ENCODE measurements around the gene PFKFB3. TPM values are rescaled to one million over a fixed set of nuclear protein-coding genes. Genes with fewer than 3 reads are reported as not detected.

PFKFB3 gene
- total and polyA plus RNA-seq, 2 of the 13 experiments (the other 11 are each of a cell fraction or from before 2014, with no cell fraction given), result 1.2 to 13.3 TPM

DNA sequence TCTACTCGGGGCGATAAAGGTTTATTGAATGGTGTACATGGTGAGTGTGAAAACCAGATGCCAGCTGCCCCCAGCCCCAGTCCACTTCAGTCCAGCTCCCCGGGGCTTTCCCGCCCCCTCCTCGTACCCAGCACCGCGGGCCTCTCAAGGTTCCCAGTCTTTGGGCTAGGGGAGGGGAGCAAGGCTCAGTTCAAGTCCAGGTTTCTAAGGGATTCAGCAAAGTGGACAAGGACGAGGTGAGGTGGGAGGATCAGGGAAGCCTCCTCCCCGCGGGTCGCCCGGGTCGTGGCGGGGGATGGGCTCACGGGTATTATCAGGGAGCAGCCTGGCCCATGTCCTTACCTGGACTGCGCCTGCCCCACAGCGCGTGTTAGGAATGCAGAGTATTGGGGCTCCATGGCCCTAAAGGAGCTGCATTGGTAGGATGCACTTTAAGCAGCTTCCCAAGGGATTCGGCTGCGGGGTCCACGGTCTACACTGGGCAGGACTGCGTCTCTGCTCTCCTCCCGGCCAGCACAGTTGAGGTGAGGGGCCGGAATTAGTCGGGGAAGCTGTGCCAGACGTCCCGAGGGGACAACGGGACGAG, 541 bp upstream of the PFKFB3 start (continued):
- TF ChIP-seq SIN3A (IDR thresholded peaks at IDR 0.05; ENCODE audit: borderline replicate concordance, low read depth, low read length) (no peak), AGO1 (IDR thresholded peaks at IDR 0.05; ENCODE audit: low read depth, low read length, poor library complexity, severe bottlenecking) (no peak), ZBTB20 (CRISPR knock-in tag; IDR thresholded peaks at IDR 0.05; ENCODE audit: borderline replicate concordance, low read depth) (0 out of 2 replicates have a peak, but pooled peaks have one; percentile 1), GFI1 (CRISPR knock-in tag; IDR thresholded peaks at IDR 0.05; ENCODE audit: borderline replicate concordance) (no peak), ZNF615 (CRISPR knock-in tag; IDR thresholded peaks at IDR 0.05; ENCODE audit: borderline replicate concordance) (0 out of 2 replicates have a peak, but pooled peaks have one; percentile 38), JUND (CRISPR knock-in tag; IDR thresholded peaks at IDR 0.05) (no peak), FOXK1 (CRISPR knock-in tag; IDR thresholded peaks at IDR 0.05; ENCODE audit: borderline replicate concordance, low read depth) (no peak), ELF1 (CRISPR knock-in tag; IDR thresholded peaks at IDR 0.05) (peak; percentile 2; the same call in 1 of the 2 replicates), REL (CRISPR knock-in tag; conservative IDR thresholded peaks at IDR 0.05) (0 out of 2 replicates have a peak, but pooled peaks have one; percentile 14), NFKB2 (CRISPR knock-in tag; IDR thresholded peaks at IDR 0.05; ENCODE audit: borderline replicate concordance) (0 out of 2 replicates have a peak, but pooled peaks have one; percentile 16), ZNF235 (CRISPR knock-in tag; IDR thresholded peaks at IDR 0.05; ENCODE audit: borderline replicate concordance) (no peak), MED1 (CRISPR knock-in tag; IDR thresholded peaks at IDR 0.05) (no peak), ZNF782 (CRISPR knock-in tag; IDR thresholded peaks at IDR 0.05; ENCODE audit: borderline replicate concordance) (no peak; the same call in 1 of the 2 replicates), ATF7-NPFF (CRISPR knock-in tag; IDR thresholded peaks at IDR 0.05; ENCODE audit: low read depth) (0 out of 2 replicates have a peak, but pooled peaks have one; percentile 7), ASH2L (IDR thresholded peaks at IDR 0.05; ENCODE audit: insufficient read length, low read depth, low read length) (no peak), BRD4 (CRISPR knock-in tag; IDR thresholded peaks at IDR 0.05) (peak; percentile 55; the same call in 1 of the 2 replicates), SIX4 (CRISPR knock-in tag; IDR thresholded peaks at IDR 0.05) (no peak), WIZ (CRISPR knock-in tag; IDR thresholded peaks at IDR 0.05) (no peak), HOXD1 (CRISPR knock-in tag; IDR thresholded peaks at IDR 0.05) (no peak)
- TF ChIP-seq, protein P1, sequence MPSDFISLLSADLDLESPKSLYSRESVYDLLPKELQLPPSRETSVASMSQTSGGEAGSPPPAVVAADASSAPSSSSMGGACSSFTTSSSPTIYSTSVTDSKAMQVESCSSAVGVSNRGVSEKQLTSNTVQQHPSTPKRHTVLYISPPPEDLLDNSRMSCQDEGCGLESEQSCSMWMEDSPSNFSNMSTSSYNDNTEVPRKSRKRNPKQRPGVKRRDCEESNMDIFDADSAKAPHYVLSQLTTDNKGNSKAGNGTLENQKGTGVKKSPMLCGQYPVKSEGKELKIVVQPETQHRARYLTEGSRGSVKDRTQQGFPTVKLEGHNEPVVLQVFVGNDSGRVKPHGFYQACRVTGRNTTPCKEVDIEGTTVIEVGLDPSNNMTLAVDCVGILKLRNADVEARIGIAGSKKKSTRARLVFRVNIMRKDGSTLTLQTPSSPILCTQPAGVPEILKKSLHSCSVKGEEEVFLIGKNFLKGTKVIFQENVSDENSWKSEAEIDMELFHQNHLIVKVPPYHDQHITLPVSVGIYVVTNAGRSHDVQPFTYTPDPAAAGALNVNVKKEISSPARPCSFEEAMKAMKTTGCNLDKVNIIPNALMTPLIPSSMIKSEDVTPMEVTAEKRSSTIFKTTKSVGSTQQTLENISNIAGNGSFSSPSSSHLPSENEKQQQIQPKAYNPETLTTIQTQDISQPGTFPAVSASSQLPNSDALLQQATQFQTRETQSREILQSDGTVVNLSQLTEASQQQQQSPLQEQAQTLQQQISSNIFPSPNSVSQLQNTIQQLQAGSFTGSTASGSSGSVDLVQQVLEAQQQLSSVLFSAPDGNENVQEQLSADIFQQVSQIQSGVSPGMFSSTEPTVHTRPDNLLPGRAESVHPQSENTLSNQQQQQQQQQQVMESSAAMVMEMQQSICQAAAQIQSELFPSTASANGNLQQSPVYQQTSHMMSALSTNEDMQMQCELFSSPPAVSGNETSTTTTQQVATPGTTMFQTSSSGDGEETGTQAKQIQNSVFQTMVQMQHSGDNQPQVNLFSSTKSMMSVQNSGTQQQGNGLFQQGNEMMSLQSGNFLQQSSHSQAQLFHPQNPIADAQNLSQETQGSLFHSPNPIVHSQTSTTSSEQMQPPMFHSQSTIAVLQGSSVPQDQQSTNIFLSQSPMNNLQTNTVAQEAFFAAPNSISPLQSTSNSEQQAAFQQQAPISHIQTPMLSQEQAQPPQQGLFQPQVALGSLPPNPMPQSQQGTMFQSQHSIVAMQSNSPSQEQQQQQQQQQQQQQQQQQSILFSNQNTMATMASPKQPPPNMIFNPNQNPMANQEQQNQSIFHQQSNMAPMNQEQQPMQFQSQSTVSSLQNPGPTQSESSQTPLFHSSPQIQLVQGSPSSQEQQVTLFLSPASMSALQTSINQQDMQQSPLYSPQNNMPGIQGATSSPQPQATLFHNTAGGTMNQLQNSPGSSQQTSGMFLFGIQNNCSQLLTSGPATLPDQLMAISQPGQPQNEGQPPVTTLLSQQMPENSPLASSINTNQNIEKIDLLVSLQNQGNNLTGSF (CRISPR knock-in tag; IDR thresholded peaks at IDR 0.05), result 0 out of 2 replicates have a peak, but pooled peaks have one; percentile 1
- TF ChIP-seq, protein P2, sequence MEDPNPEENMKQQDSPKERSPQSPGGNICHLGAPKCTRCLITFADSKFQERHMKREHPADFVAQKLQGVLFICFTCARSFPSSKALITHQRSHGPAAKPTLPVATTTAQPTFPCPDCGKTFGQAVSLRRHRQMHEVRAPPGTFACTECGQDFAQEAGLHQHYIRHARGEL (CRISPR knock-in tag; IDR thresholded peaks at IDR 0.05), result no peak
- TF ChIP-seq, protein P3, sequence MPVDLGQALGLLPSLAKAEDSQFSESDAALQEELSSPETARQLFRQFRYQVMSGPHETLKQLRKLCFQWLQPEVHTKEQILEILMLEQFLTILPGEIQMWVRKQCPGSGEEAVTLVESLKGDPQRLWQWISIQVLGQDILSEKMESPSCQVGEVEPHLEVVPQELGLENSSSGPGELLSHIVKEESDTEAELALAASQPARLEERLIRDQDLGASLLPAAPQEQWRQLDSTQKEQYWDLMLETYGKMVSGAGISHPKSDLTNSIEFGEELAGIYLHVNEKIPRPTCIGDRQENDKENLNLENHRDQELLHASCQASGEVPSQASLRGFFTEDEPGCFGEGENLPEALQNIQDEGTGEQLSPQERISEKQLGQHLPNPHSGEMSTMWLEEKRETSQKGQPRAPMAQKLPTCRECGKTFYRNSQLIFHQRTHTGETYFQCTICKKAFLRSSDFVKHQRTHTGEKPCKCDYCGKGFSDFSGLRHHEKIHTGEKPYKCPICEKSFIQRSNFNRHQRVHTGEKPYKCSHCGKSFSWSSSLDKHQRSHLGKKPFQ (CRISPR knock-in tag; IDR thresholded peaks at IDR 0.05; ENCODE audit: insufficient replicate concordance), result peak; percentile 11
- TF ChIP-seq, protein P4, sequence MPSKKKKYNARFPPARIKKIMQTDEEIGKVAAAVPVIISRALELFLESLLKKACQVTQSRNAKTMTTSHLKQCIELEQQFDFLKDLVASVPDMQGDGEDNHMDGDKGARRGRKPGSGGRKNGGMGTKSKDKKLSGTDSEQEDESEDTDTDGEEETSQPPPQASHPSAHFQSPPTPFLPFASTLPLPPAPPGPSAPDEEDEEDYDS (CRISPR knock-in tag; IDR thresholded peaks at IDR 0.05), result no peak
